Mesendoderm (in vitro differentiated cells): ENCODE results near the gene GPR37L1.
"Not testable (repeated sequence)": the region's sequence is repeated elsewhere in the genome, so short reads cannot be mapped to it uniquely, and the experiment has no call there.

Source experiments
- DNase-seq: peaks from one replicate; pipeline ENCODE4 v3.0.0; 2013
- H2AK5ac ChIP-seq: 2 replicates; pipeline ENCODE4 v1.6.1; 2013; ENCODE audit warnings: low read length, inconsistent platforms
- H2BK120ac ChIP-seq: 2 replicates; pipeline ENCODE4 v1.6.1; 2013; ENCODE audit warnings: low read depth, mild to moderate bottlenecking, low read length, moderate library complexity, mixed read lengths
- H2BK15ac ChIP-seq: replicated peaks from 2 replicates; pipeline ENCODE4 v1.6.1; 2013; ENCODE audit warnings: low read depth, mild to moderate bottlenecking, moderate library complexity
- H2BK5ac ChIP-seq: 2 replicates; pipeline ENCODE4 v1.6.1; 2013; ENCODE audit warnings: low read length, inconsistent platforms
- H3K18ac ChIP-seq: 2 replicates; pipeline ENCODE4 v1.6.1; 2013; ENCODE audit warnings: mild to moderate bottlenecking, low read length, mixed read lengths
- H3K23ac ChIP-seq: one replicate; pipeline ENCODE4 v1.6.1; 2013; ENCODE audit warnings: low read length
- H3K27ac ChIP-seq: 2 replicates; pipeline ENCODE4 v1.5.1; 2013; ENCODE audit warnings: low read depth, mild to moderate bottlenecking, inconsistent platforms, low read length, moderate library complexity
- H3K27me3 ChIP-seq: 2 replicates; pipeline ENCODE4 v1.6.1; 2013; ENCODE audit warnings: low read length, control low read depth, mild to moderate bottlenecking, inconsistent platforms; ENCODE audit not compliant: insufficient read depth, poor library complexity
- H3K36me3 ChIP-seq: 2 replicates; pipeline ENCODE4 v1.6.1; 2013; ENCODE audit warnings: low read length, inconsistent platforms; ENCODE audit not compliant: control insufficient read depth, insufficient read depth
- H3K4ac ChIP-seq: one replicate; pipeline ENCODE4 v1.6.1; 2013; ENCODE audit warnings: low read depth, mild to moderate bottlenecking, low read length, moderate library complexity
- H3K4me1 ChIP-seq: 2 replicates; pipeline ENCODE4 v1.6.1; 2013; ENCODE audit warnings: low read depth, low read length, inconsistent platforms; ENCODE audit not compliant: control insufficient read depth
- H3K4me2 ChIP-seq: 2 replicates; pipeline ENCODE4 v1.6.1; 2013; ENCODE audit warnings: low read length
- H3K4me3 ChIP-seq: 2 replicates; pipeline ENCODE4 v1.5.1; 2013; ENCODE audit warnings: mild to moderate bottlenecking, low read length
- H3K56ac ChIP-seq: one replicate; pipeline ENCODE4 v1.6.1; 2013; ENCODE audit warnings: low read length
- H3K79me1 ChIP-seq: 2 replicates; pipeline ENCODE4 v1.6.1; 2013; ENCODE audit warnings: low read length, inconsistent platforms
- H3K79me2 ChIP-seq: 2 replicates; pipeline ENCODE4 v1.6.1; 2013; ENCODE audit warnings: mild to moderate bottlenecking, low read length; ENCODE audit not compliant: control insufficient read depth, insufficient read depth
- H3K9ac ChIP-seq: 2 replicates; pipeline ENCODE4 v1.6.1; 2013; ENCODE audit warnings: low read length, inconsistent platforms
- H4K5ac ChIP-seq: one replicate; pipeline ENCODE4 v1.6.1; 2013; ENCODE audit warnings: low read length
- H4K8ac ChIP-seq: one replicate; pipeline ENCODE4 v1.6.1; 2013; ENCODE audit warnings: low read depth, mild to moderate bottlenecking, control low read depth, low read length, moderate library complexity
- WGBS: extraction: QIAGEN DNeasy Blood & Tissue Kit; methylation state at CpG from one replicate; pipeline ENCODE4 v1.1.7; 2013; ENCODE audit warnings: low lambda C conversion rate, missing lambda C conversion rate; ENCODE audit not compliant: insufficient coverage; ENCODE audit errors: extremely low coverage; 5-methylcytosine and 5-hydroxymethylcytosine counted together

Gene GPR37L1

GRCh38 chr1:202106340-202107254 lies 16.1 kb upstream of the GPR37L1 start:
- peak overlapping the region; percentile 56 for H3K56ac ChIP-seq
- H3K27ac ChIP-seq, result no peak overlapping the region
- H2BK15ac ChIP-seq, result no peak overlapping the region
- no peak for DNase-seq
- H2BK120ac ChIP-seq, result no peak overlapping the region
- no peak overlapping the region for H3K18ac ChIP-seq
- no peaks in the 10 kb centered on the region for H3K27me3 ChIP-seq
- H3K4me3 ChIP-seq, result no peak overlapping the region
- H3K9ac ChIP-seq, result no peak overlapping the region
- H4K5ac ChIP-seq, result no peak overlapping the region
- H3K23ac ChIP-seq, result no peak overlapping the region
- peak overlapping the region; percentile 46 for H2AK5ac ChIP-seq
- no CpG with 5 or more reads among the region's 10 CpGs for WGBS
- H3K4me2 ChIP-seq, result no peak overlapping the region
- no peak overlapping the region for H4K8ac ChIP-seq
- H3K79me2 ChIP-seq, result no peaks in the 10 kb centered on the region
- H3K36me3 ChIP-seq, result no peaks in the 10 kb centered on the region
- H3K4me1 ChIP-seq, result peaks cover 2% of the 10 kb centered on the region
- H2BK5ac ChIP-seq, result no peak overlapping the region
- no peaks in the 10 kb centered on the region for H3K79me1 ChIP-seq
- H3K4ac ChIP-seq, result no peak overlapping the region

- H3K4me3 ChIP-seq, result no peak overlapping the region
Observed at GRCh38 chr1:202107321-202107761, 15.4 kb upstream of the GPR37L1 start.

DNA sequence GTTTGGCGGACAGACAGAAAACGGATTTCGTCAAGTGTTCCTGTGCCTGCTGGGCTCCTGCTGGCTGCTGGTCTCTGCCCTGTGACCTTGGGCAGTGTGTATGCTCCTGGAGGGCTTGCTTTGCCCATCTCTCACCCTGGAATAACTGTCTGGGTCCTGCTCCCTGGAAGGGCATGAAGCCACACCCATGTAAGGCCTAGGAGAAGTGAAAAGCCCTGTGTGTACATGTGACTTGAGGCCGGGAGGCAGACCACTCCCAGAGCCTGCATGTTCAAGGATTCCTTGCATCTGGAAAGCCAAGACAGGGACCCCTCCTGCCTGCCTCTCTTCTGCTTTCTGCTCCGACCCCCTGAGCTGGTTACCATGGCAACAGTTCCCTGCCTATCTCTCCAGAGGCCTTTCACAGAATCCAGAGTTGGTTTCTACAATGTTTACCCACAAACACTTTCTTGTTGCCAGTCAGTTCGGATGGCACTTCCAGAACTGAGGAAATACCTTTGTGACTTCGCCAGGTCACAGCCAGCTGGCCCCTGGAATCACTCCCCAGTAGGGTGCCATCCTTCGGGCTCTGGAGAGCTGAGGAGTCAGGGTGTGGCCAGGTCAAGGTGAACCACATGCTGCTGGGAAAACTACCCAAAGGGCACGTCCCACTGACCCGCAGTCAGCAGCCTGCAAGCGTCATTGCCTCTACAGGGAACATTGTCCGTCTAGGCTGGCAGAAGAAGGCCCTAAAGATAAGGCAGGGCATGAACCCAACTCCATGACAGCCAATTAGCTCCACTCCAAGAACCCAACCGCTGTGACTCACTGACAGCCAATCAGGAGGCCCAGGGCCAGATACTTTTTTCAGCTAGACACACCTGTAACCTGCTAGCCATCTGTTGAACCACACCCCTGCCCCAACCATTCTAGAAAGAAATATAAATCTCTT lies 14.7 kb upstream of the GPR37L1 start:
- Histone ChIP-seq H3K79me2 (no peaks in the 10 kb centered on the region), H3K27ac (no peak overlapping the region)

More at GRCh38 chr1:202107321-202107761, 15.4 kb upstream of the GPR37L1 start:
- no peak overlapping the region for H4K5ac ChIP-seq
- H3K27ac ChIP-seq, result no peak overlapping the region
- no peak overlapping the region for H3K18ac ChIP-seq
- peak overlapping the region; percentile 17 for H3K56ac ChIP-seq
- no peaks in the 10 kb centered on the region for H3K79me1 ChIP-seq
- no peak overlapping the region for H3K4ac ChIP-seq
- H3K4me2 ChIP-seq, result no peak overlapping the region
- H2BK120ac ChIP-seq, result no peak overlapping the region
- no CpG with 5 or more reads among the region's 5 CpGs for WGBS
- H3K4me1 ChIP-seq, result peaks cover 2% of the 10 kb centered on the region
- no peak overlapping the region for H2AK5ac ChIP-seq
- no peaks in the 10 kb centered on the region for H3K79me2 ChIP-seq
- H2BK5ac ChIP-seq, result no peak overlapping the region
- H3K9ac ChIP-seq, result no peak overlapping the region
- no peak overlapping the region for H4K8ac ChIP-seq
- no peaks in the 10 kb centered on the region for H3K36me3 ChIP-seq
- no peak overlapping the region for H3K23ac ChIP-seq
- H3K27me3 ChIP-seq, result no peaks in the 10 kb centered on the region
- DNase-seq, result no peak
- H2BK15ac ChIP-seq, result no peak overlapping the region

GRCh38 chr1:202110977-202111376 lies 11.7 kb upstream of the GPR37L1 start:
- Histone ChIP-seq H3K18ac (no peak overlapping the region), H3K4ac (no peak overlapping the region), H3K23ac (no peak overlapping the region), H3K27me3 (no peaks in the 10 kb centered on the region), H4K5ac (no peak overlapping the region), H2BK5ac (no peak overlapping the region), H3K36me3 (no peaks in the 10 kb centered on the region), H3K79me2 (no peaks in the 10 kb centered on the region), H2BK120ac (no peak overlapping the region), H3K79me1 (no peaks in the 10 kb centered on the region), H2AK5ac (no peak overlapping the region), H3K9ac (no peak overlapping the region), H3K4me1 (no peaks in the 10 kb centered on the region), H3K4me3 (no peak overlapping the region), H3K27ac (no peak overlapping the region), H3K4me2 (no peak overlapping the region), H4K8ac (no peak overlapping the region), H2BK15ac (no peak overlapping the region), H3K56ac (no peak overlapping the region)
- no peak for DNase-seq
- WGBS, result no CpG with 5 or more reads among the region's 3 CpGs

More for the DNA sequence above, 14.7 kb upstream of the GPR37L1 start:
- Histone ChIP-seq H2BK5ac (no peak overlapping the region), H3K56ac (peak overlapping the region; percentile 17), H3K4me2 (no peak overlapping the region), H3K4ac (no peak overlapping the region), H2BK15ac (no peak overlapping the region), H2BK120ac (no peak overlapping the region), H3K18ac (no peak overlapping the region), H3K36me3 (no peaks in the 10 kb centered on the region), H2AK5ac (peak overlapping the region; percentile 50), H3K23ac (no peak overlapping the region), H3K9ac (no peak overlapping the region), H3K4me3 (no peak overlapping the region), H3K27me3 (no peaks in the 10 kb centered on the region), H4K8ac (no peak overlapping the region), H3K79me1 (no peaks in the 10 kb centered on the region), H4K5ac (no peak overlapping the region), H3K4me1 (peaks cover 2% of the 10 kb centered on the region)
- WGBS, result no CpG with 5 or more reads among the region's 13 CpGs
- peak; percentile 54 for DNase-seq

GRCh38 chr1:202111589-202111988 lies 11.1 kb upstream of the GPR37L1 start:
- H3K18ac ChIP-seq, H3K4me1 ChIP-seq, H3K79me2 ChIP-seq, H3K27ac ChIP-seq, H4K5ac ChIP-seq, H2AK5ac ChIP-seq, H2BK120ac ChIP-seq, H3K79me1 ChIP-seq, H2BK15ac ChIP-seq, H2BK5ac ChIP-seq, H3K27me3 ChIP-seq, H4K8ac ChIP-seq, H3K56ac ChIP-seq, H3K4ac ChIP-seq, H3K9ac ChIP-seq, DNase-seq, H3K4me3 ChIP-seq, H3K4me2 ChIP-seq, H3K36me3 ChIP-seq, H3K23ac ChIP-seq: not testable (repeated sequence)
- WGBS, result no CpG with 5 or more reads among the region's 7 CpGs
